BLaER1 (cell line): Measurements from ENCODE around the gene AGRP.

Experiments used
- H3K27ac ChIP-seq: shearing (Covaris generic); formaldehyde crosslinking; 2 replicates; pipeline ENCODE4 v1.8.1; 2022
- H3K27me3 ChIP-seq: shearing (Covaris generic); formaldehyde crosslinking; 2 replicates; pipeline ENCODE4 v1.8.1; 2022
- H3K36me3 ChIP-seq: shearing (Covaris generic); formaldehyde crosslinking; 2 replicates; pipeline ENCODE4 v1.8.1; 2022
- H3K4me1 ChIP-seq: shearing (Covaris generic); formaldehyde crosslinking; 2 replicates; pipeline ENCODE4 v1.8.1; 2022
- H3K4me2 ChIP-seq: shearing (Covaris generic); formaldehyde crosslinking; 2 replicates; pipeline ENCODE4 v1.8.1; 2022
- H3K4me3 ChIP-seq: shearing (Covaris generic); formaldehyde crosslinking; 2 replicates; pipeline ENCODE4 v1.8.1; 2022
- H3K9ac ChIP-seq: shearing (Covaris generic); formaldehyde crosslinking; 2 replicates; pipeline ENCODE4 v1.8.1; 2022
- H3K9me3 ChIP-seq: shearing (Covaris generic); formaldehyde crosslinking; 2 replicates; pipeline ENCODE4 v1.8.1; 2022
- H4K20me1 ChIP-seq: shearing (Covaris generic); formaldehyde crosslinking; 2 replicates; pipeline ENCODE4 v1.8.1; 2022
- Cebpa-rat ChIP-seq: shearing (Covaris generic); IDR thresholded peaks from 2 replicates; pipeline ENCODE4 v1.8.1; 2022

AGRP gene

GRCh38 chr16:67447508-67448076 is 35.8 kb downstream of the AGRP start:
- Histone ChIP-seq H3K4me3 (no peak overlapping the region), H3K4me1 (no peaks in the 10 kb centered on the region), H3K27ac (no peak overlapping the region), H3K36me3 (peaks cover 99% of the 10 kb centered on the region), H4K20me1 (peaks cover 100% of the 10 kb centered on the region), H3K27me3 (no peaks in the 10 kb centered on the region), H3K4me2 (no peak overlapping the region), H3K9ac (no peak overlapping the region), H3K9me3 (no peaks in the 10 kb centered on the region)
- TF ChIP-seq Cebpa-rat: no peak

GRCh38 chr16:67446968-67447507 is 36.3 kb downstream of the AGRP start:
- no peak overlapping the region for H3K27ac ChIP-seq
- H3K9me3 ChIP-seq: no peaks in the 10 kb centered on the region
- H3K4me1 ChIP-seq: peaks cover under 1% of the 10 kb centered on the region; the same call in 1 of the 2 replicates
- H3K36me3 ChIP-seq: peaks cover 99% of the 10 kb centered on the region
- peaks cover 100% of the 10 kb centered on the region for H4K20me1 ChIP-seq
- H3K27me3 ChIP-seq: no peaks in the 10 kb centered on the region
- H3K4me2 ChIP-seq: no peak overlapping the region
- H3K4me3 ChIP-seq: no peak overlapping the region
- TF ChIP-seq Cebpa-rat: no peak
- no peak overlapping the region for H3K9ac ChIP-seq

- Histone ChIP-seq H3K27me3 (no peaks in the 10 kb centered on the region), H3K4me3 (no peak overlapping the region), H3K4me2 (no peak overlapping the region), H3K4me1 (peaks cover 9% of the 10 kb centered on the region), H3K9me3 (no peaks in the 10 kb centered on the region), H4K20me1 (peaks cover 100% of the 10 kb centered on the region), H3K36me3 (peaks cover 97% of the 10 kb centered on the region), H3K27ac (0 out of 2 replicates have a peak overlapping the region, but pooled peaks have one; percentile 2), H3K9ac (0 out of 2 replicates have a peak overlapping the region, but pooled peaks have one; percentile 24)
- TF ChIP-seq Cebpa-rat: no peak
Measured at GRCh38 chr16:67445913-67446907, 37.1 kb downstream of the AGRP start.

GRCh38 chr16:67445441-67445912 is 37.9 kb downstream of the AGRP start:
- no peaks in the 10 kb centered on the region for H3K27me3 ChIP-seq
- no peaks in the 10 kb centered on the region for H3K9me3 ChIP-seq
- H3K4me3 ChIP-seq: no peak overlapping the region
- H3K36me3 ChIP-seq: peaks cover 97% of the 10 kb centered on the region
- no peak overlapping the region for H3K9ac ChIP-seq
- H3K4me2 ChIP-seq: no peak overlapping the region
- TF ChIP-seq Cebpa-rat: no peak
- H4K20me1 ChIP-seq: peaks cover 100% of the 10 kb centered on the region
- no peak overlapping the region for H3K27ac ChIP-seq
- peaks cover 17% of the 10 kb centered on the region for H3K4me1 ChIP-seq

- H3K36me3 ChIP-seq: peaks cover 97% of the 10 kb centered on the region
- no peak overlapping the region for H3K4me2 ChIP-seq
- no peaks in the 10 kb centered on the region for H3K27me3 ChIP-seq
- no peak overlapping the region for H3K27ac ChIP-seq
- peaks cover 17% of the 10 kb centered on the region for H3K4me1 ChIP-seq
- no peaks in the 10 kb centered on the region for H3K9me3 ChIP-seq
- TF ChIP-seq Cebpa-rat: no peak
- H4K20me1 ChIP-seq: peaks cover 100% of the 10 kb centered on the region
- H3K4me3 ChIP-seq: no peak overlapping the region
- H3K9ac ChIP-seq: no peak overlapping the region
Measured at GRCh38 chr16:67445126-67445426, 38.3 kb downstream of the AGRP start.

GRCh38 chr16:67444259-67445125 is 38.9 kb downstream of the AGRP start:
- H3K27ac ChIP-seq: no peak overlapping the region
- H3K36me3 ChIP-seq: peaks cover 97% of the 10 kb centered on the region
- H4K20me1 ChIP-seq: peaks cover 100% of the 10 kb centered on the region
- H3K9me3 ChIP-seq: no peaks in the 10 kb centered on the region
- H3K4me2 ChIP-seq: no peak overlapping the region
- H3K9ac ChIP-seq: no peak overlapping the region
- no peak for TF ChIP-seq Cebpa-rat
- H3K4me1 ChIP-seq: peaks cover 17% of the 10 kb centered on the region
- H3K4me3 ChIP-seq: no peak overlapping the region
- H3K27me3 ChIP-seq: no peaks in the 10 kb centered on the region

GRCh38 chr16:67443265-67443664 is 40.1 kb downstream of the AGRP start:
- Histone ChIP-seq H4K20me1 (peaks cover 95% of the 10 kb centered on the region), H3K4me2 (no peak overlapping the region), H3K4me3 (no peak overlapping the region), H3K27ac (no peak overlapping the region), H3K9ac (no peak overlapping the region), H3K9me3 (no peaks in the 10 kb centered on the region), H3K36me3 (peaks cover 97% of the 10 kb centered on the region), H3K27me3 (no peaks in the 10 kb centered on the region), H3K4me1 (peaks cover 17% of the 10 kb centered on the region)
- no peak for TF ChIP-seq Cebpa-rat

GRCh38 chr16:67442581-67443255 is 40.6 kb downstream of the AGRP start:
- no peaks in the 10 kb centered on the region for H3K27me3 ChIP-seq
- H3K4me1 ChIP-seq: peaks cover 17% of the 10 kb centered on the region
- H3K27ac ChIP-seq: no peak overlapping the region
- no peak overlapping the region for H3K9ac ChIP-seq
- no peak overlapping the region for H3K4me3 ChIP-seq
- TF ChIP-seq Cebpa-rat: no peak
- peaks cover 94% of the 10 kb centered on the region for H4K20me1 ChIP-seq
- no peaks in the 10 kb centered on the region for H3K9me3 ChIP-seq
- H3K4me2 ChIP-seq: no peak overlapping the region
- peaks cover 97% of the 10 kb centered on the region for H3K36me3 ChIP-seq

- Histone ChIP-seq H3K27ac (no peak overlapping the region), H3K4me2 (no peak overlapping the region), H3K36me3 (peaks cover 97% of the 10 kb centered on the region), H3K4me1 (peaks cover 17% of the 10 kb centered on the region), H3K27me3 (no peaks in the 10 kb centered on the region), H4K20me1 (peaks cover 94% of the 10 kb centered on the region), H3K9me3 (no peaks in the 10 kb centered on the region), H3K4me3 (no peak overlapping the region), H3K9ac (no peak overlapping the region)
- no peak for TF ChIP-seq Cebpa-rat
Measured at GRCh38 chr16:67441907-67442306, 41.4 kb downstream of the AGRP start.
